Activated CD8-positive, alpha-beta memory T cell treated with anti-CD3 and anti-CD28 coated beads for 48 hours (primary cell): ENCODE data around the gene CFAP61.
"Not testable (repeated sequence)": the region's sequence is repeated elsewhere in the genome, so short reads cannot be mapped to it uniquely, and the experiment has no call there.

Experiments
- DNase-seq, 3 experiments: peaks; one replicate each; pipeline ENCODE4 v3.0.0-alpha.2; 2020; ENCODE audit warnings: low read depth in 2 of 3, low spot score in 2 of 3

The CFAP61 gene

DNA sequence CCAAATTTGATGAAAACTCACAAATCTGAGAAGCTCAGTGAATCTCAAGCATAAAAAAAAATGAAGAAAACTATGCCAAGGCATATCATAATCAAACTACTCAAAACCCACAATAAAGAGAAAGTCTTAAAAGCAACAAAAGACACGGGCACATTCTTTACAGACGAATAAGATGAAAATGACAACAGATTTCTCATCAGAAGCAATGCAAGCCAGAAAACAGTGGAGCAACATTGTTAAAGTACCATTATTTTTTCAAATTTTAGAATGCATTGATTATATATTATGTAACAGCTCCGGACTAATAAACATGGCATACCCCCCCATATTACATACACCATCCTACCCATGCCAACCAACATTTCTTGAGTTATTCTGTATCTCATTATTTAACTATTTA lies 260.2 kb downstream of the CFAP61 start:
- DNase-seq: no peak

GRCh38 chr20:20317195-20317594 lies 264.9 kb downstream of the CFAP61 start:
- DNase-seq: no peak

- no peak for DNase-seq
These were observed 265.5 kb downstream of the CFAP61 start for GRCh38 chr20:20317621-20318364.

DNA sequence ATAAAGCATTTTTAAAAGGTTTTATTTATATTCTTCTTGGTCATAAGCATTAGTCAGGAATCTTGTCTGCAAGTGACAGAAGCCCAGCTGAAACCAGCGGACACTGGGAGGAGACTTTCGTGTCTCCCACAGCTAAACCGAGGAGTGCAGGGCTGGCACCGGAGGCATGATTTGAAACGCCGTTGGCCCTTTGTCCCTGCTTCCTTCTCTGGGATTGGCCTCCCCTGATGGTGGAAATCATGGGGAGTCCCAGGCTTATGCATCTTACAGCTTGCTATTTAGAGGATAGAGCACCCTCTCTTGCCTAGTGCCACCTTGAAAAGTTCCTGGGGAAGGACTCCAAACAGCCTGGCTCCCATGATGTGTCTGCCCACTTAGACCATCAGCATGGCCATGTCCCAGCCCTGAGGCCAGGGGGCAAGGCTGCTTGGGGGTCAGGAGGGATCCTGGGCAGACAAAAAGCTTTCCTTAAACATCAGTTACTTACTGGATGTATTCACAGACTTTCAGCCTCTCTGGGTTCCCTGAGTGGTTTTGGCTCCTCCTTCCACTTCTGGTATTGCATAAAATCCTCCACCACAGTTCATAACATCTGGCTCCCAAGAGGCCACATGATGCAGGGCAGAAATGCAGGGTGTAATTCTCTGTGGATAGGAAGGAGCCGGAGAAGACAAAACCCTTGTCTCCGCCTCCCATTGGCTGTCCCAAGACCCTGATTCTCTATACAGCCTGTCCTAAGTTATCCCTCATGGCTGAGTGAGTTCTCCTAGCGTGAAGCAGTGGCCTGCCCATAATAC lies 266.2 kb downstream of the CFAP61 start:
- no peak for DNase-seq

DNA sequence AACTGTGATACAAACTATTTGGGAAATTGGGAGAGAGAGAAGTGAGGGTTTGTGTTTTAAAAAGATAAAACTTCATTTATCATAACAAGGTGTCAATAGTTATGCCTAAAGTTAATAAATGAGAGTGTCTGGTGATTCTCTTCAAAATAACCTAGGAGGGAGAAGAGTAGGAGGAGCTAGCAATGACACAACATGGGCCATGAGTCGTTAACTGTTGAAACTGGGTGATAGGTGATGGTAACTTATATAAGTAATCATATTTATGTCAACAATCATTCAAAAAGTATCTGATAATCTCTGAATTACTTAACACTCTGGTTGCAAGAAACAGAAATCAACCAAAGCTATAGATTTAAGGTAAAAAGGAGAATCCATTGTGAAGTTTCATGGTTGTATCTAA lies 268.8 kb downstream of the CFAP61 start:
- DNase-seq: no peak

- no peak for DNase-seq
These were observed 269.6 kb downstream of the CFAP61 start for GRCh38 chr20:20321917-20322316.

GRCh38 chr20:20322912-20323311 lies 270.6 kb downstream of the CFAP61 start:
- DNase-seq: no peak

DNA sequence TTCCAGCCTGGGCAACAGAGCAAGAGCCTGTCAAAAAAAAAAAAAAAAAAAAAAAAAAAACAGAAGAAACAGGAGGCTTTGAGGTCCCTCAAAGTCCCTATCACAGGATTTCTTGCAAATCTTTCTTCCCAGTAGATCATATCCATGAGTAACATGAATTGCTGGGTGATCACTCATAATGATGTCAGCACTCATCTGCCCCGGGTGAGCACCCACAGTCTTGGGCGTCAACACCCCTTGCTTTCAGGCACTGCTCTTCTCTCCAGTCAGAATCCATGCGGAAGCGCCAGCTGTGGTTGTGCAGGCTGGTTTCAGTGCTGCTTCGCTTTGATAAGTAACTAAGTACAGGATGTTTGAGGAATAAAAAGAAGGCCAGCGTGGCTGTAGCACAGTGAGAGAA lies 275.4 kb downstream of the CFAP61 start:
- no peak for DNase-seq

GRCh38 chr20:20329564-20329963 lies 277.2 kb downstream of the CFAP61 start:
- DNase-seq: no peak

GRCh38 chr20:20331156-20331555 lies 278.8 kb downstream of the CFAP61 start:
- no peak for DNase-seq

- no peak for DNase-seq
These were observed 279.5 kb downstream of the CFAP61 start for GRCh38 chr20:20331817-20332216.

- DNase-seq: no peak
These were observed 281.5 kb downstream of the CFAP61 start for GRCh38 chr20:20333866-20334265.

- DNase-seq: no peak
These were observed 282.2 kb downstream of the CFAP61 start for GRCh38 chr20:20334489-20334888.

- DNase-seq: no peak
These were observed 285.9 kb downstream of the CFAP61 start for GRCh38 chr20:20338133-20338730.

GRCh38 chr20:20340443-20340842 lies 288.1 kb downstream of the CFAP61 start:
- no peak for DNase-seq

DNA sequence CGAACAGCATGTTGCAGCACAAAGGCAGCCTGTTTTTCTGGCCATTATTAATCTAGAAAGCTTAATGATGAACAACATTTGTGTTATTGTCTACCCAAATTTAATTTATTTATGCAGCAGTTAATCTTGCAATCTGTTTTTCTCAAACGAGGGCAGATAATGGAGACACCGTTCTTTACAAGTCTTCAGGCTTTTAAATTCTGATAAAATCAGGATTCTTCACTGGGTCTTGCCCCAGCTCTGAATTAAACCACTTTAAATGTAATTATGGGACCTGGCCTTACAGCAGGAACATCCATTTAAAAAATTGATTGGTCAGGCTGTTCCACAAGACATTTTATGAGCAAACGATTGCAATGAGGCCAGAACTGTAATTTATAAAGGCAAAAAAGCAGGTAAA lies 289.0 kb downstream of the CFAP61 start:
- DNase-seq: no peak

GRCh38 chr20:20342066-20342465 lies 289.7 kb downstream of the CFAP61 start:
- DNase-seq: no peak

GRCh38 chr20:20343932-20344331 lies 291.6 kb downstream of the CFAP61 start:
- no peak for DNase-seq

GRCh38 chr20:20344476-20344875 lies 292.1 kb downstream of the CFAP61 start:
- DNase-seq: no peak

- DNase-seq: no peak
These were observed 301.2 kb downstream of the CFAP61 start for GRCh38 chr20:20353576-20353975.

GRCh38 chr20:20355503-20355902 lies 303.2 kb downstream of the CFAP61 start:
- not testable (repeated sequence) for DNase-seq

DNA sequence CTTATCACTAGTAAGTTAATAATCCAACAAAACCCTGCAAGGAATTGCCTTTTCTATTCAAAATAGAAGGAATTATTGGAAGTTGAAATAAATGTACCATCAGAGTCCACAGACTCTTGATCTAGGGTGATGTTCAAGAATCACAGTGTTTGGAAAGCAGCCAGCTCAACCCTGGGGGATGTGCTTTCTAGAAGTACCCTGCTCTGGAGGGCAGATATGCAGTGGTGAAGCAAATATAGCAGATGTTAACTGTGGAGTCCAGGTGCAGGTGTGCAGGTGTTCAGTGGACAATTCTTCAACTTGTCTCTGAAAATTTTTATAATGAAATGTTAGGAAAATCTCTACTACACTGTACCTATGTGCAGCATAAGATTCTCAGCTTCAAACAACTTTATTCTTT lies 306.5 kb downstream of the CFAP61 start:
- no peak for DNase-seq
